Osteocyte (in vitro differentiated cells): ENCODE data around the gene MMP21. TPM values are rescaled to one million over a fixed set of nuclear protein-coding genes. Genes with fewer than 3 reads are reported as not detected.
A peak's percentile ranks its signal among the peaks of the same experiment; 100 is the strongest.

Experiments used
- DNase-seq: peaks from one replicate; pipeline ENCODE4 v3.0.0; 2021; ENCODE audit warnings: mixed read lengths; ENCODE audit not compliant: unreplicated experiment; ENCODE audit errors: extremely low spot score
- H3K27ac Mint-ChIP-seq: one replicate; pipeline ENCODE4 v1.8.0; 2021; ENCODE audit warnings: mild to moderate bottlenecking, mixed read lengths; ENCODE audit not compliant: unreplicated experiment
- H3K27me3 Mint-ChIP-seq: one replicate; pipeline ENCODE4 v1.8.0; 2021; ENCODE audit warnings: mixed read lengths; ENCODE audit not compliant: unreplicated experiment
- H3K36me3 Mint-ChIP-seq: one replicate; pipeline ENCODE4 v1.8.0; 2021; ENCODE audit warnings: mixed read lengths; ENCODE audit not compliant: unreplicated experiment
- H3K4me1 Mint-ChIP-seq: one replicate; pipeline ENCODE4 v1.8.0; 2021; ENCODE audit warnings: mixed read lengths; ENCODE audit not compliant: unreplicated experiment
- H3K4me3 Mint-ChIP-seq: one replicate; pipeline ENCODE4 v1.8.0; 2021; ENCODE audit warnings: mild to moderate bottlenecking, moderate library complexity, mixed read lengths; ENCODE audit not compliant: unreplicated experiment
- H3K9me3 Mint-ChIP-seq: one replicate; pipeline ENCODE4 v1.8.0; 2021; ENCODE audit warnings: mixed read lengths; ENCODE audit not compliant: unreplicated experiment
- CTCF ChIP-seq: fragments of 200-600 bp; sonication (generic); IDR thresholded peaks from 2 replicates; pipeline ENCODE4 v1.5.0; 2021; ENCODE audit warnings: antibody characterized with exemption, mild to moderate bottlenecking, moderate library complexity
- total RNA-seq: library from RNA; stranded (reverse); gene quantifications from 2 replicates; pipeline ENCODE4 v1.2.1, GENCODE V29; 2021

Gene MMP21
- total RNA-seq, 1 donor from 2014 or later: not detected

- H3K27me3 Mint-ChIP-seq: no peaks in the 10 kb centered on the region
- peaks cover 40% of the 10 kb centered on the region for H3K36me3 Mint-ChIP-seq
- H3K4me1 Mint-ChIP-seq: no peaks in the 10 kb centered on the region
- no peaks in the 10 kb centered on the region for H3K9me3 Mint-ChIP-seq
- no peak overlapping the region for H3K27ac Mint-ChIP-seq
- no peak for DNase-seq
- TF ChIP-seq CTCF: no peak
- H3K4me3 Mint-ChIP-seq: no peak overlapping the region
Observed at GRCh38 chr10:125765835-125766234, 9.8 kb downstream of the MMP21 start.

GRCh38 chr10:125762692-125763648 lies 12.7 kb downstream of the MMP21 start:
- no peaks in the 10 kb centered on the region for H3K4me1 Mint-ChIP-seq
- H3K36me3 Mint-ChIP-seq: peaks cover 55% of the 10 kb centered on the region
- H3K27ac Mint-ChIP-seq: no peak overlapping the region
- H3K27me3 Mint-ChIP-seq: no peaks in the 10 kb centered on the region
- no peaks in the 10 kb centered on the region for H3K9me3 Mint-ChIP-seq
- DNase-seq: no peak
- no peak overlapping the region for H3K4me3 Mint-ChIP-seq
- TF ChIP-seq CTCF: no peak

GRCh38 chr10:125761961-125762360 lies 13.7 kb downstream of the MMP21 start:
- H3K27me3 Mint-ChIP-seq: no peaks in the 10 kb centered on the region

GRCh38 chr10:125757742-125758141 lies 17.9 kb downstream of the MMP21 start:
- Mint-ChIP-seq H3K4me3 (no peak overlapping the region), H3K36me3 (peaks cover 58% of the 10 kb centered on the region), H3K27me3 (no peaks in the 10 kb centered on the region), H3K9me3 (no peaks in the 10 kb centered on the region), H3K27ac (no peak overlapping the region), H3K4me1 (no peaks in the 10 kb centered on the region)
- DNase-seq: no peak
- TF ChIP-seq CTCF: no peak

More at GRCh38 chr10:125761961-125762360, 13.7 kb downstream of the MMP21 start:
- Mint-ChIP-seq H3K4me1 (no peaks in the 10 kb centered on the region), H3K9me3 (no peaks in the 10 kb centered on the region), H3K36me3 (peaks cover 60% of the 10 kb centered on the region), H3K4me3 (no peak overlapping the region), H3K27ac (peak overlapping the region; percentile 33)
- no peak for DNase-seq
- no peak for TF ChIP-seq CTCF

GRCh38 chr10:125756853-125757487 lies 18.7 kb downstream of the MMP21 start:
- Mint-ChIP-seq H3K9me3 (no peaks in the 10 kb centered on the region), H3K27ac (no peak overlapping the region), H3K4me1 (no peaks in the 10 kb centered on the region), H3K27me3 (no peaks in the 10 kb centered on the region), H3K36me3 (peaks cover 58% of the 10 kb centered on the region), H3K4me3 (no peak overlapping the region)
- no peak for TF ChIP-seq CTCF
- DNase-seq: no peak
